GM19463 (cell line): ENCODE results near the gene LITAF.
"Not testable (repeated sequence)": the region's sequence is repeated elsewhere in the genome, so short reads cannot be mapped to it uniquely, and the experiment has no call there.

Source experiments
- ATAC-seq: cut with Tn5 transposase; IDR thresholded peaks from one replicate; pipeline ENCODE4 v1.9.1; 2021; ENCODE audit warnings: mild to moderate bottlenecking, moderate library complexity; ENCODE audit not compliant: unreplicated experiment

The LITAF gene

DNA sequence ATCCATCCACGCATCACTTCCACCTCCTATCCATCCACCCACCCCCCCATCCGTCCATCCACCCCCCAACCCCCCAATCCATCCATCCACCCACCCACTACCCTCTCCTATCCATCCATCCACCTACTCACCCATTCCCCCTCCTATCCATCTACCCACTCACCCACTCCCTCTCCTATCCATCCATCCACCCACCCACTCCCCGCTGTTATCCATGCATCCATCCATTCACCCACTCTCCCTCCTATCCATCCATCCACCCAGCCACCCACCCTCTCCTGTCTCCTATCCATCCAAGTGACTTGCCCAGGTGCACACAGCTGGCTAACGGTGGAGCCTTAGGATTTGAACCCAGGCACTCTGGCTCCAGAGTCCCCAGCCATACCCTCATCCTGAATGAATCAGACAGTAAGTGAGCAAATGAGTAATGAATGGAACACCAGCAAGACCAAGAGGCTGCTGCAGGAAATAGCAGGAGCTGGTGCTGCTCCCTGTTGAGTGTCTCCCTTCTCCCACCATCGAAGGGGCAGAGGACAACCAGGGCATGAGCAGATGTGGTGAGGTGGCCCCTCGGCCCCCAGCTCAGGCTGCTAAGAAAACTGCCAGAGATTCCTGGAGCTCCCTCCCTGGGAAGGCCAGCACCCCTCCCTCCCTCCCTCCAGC lies 62.5 kb downstream of the LITAF start:
- no peak for ATAC-seq

DNA sequence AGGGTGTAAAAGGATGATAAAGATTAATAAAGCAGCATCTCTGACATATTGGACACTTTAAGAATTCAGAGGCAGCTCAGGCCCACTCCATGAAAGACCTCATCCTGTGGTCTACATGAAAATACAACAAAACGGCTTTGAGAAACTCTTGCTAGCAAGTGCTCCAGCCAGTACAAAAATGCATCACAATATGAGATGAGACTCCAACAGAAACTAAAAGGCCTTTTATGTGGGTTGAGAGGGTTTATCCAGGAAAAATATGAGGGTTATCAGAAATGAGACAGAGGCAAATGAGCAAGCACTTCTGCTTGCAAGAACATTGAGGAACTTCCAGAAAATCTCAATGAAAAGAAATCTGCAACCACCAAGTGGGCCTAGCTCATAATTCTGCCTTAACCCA lies 65.7 kb downstream of the LITAF start:
- no peak for ATAC-seq

DNA sequence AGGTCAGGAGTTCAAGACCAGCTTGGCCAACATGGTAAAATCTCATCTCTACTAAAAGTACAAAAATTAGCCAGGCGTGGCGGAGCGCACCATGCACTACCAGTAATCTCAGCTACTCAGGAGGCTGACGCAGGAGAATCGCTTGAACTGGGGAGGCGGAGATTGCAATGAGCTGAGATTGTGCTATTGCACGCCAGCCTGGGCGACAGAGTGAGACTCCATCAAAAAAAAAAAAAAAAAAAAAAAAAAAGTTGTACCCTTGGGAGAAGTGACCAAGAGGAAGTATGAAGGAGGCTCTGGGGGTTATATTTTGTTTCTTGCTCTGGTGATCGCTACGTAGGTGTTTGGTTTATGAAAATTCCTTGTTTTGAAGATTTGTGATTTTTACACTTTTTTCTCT lies 66.3 kb downstream of the LITAF start:
- no peak for ATAC-seq

DNA sequence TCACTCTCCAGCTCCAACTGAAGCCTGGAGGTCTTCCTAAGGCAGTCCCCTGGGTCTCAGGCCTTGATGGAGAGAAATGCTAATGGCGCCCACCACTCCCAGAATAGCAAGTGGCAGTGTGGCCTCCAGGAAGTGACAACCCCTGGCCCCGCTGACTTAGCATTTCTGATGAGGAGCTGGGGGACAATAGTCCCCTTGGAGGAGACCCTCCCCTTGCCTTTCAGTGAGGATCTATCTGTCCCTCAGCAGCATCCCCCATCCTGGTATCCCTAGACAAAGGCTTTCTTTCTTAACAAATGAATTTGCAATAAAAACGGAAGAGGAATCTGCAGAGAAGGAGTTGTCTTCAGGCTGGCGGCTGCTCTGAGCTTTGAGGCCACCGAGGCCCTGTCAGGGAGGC lies 68.8 kb downstream of the LITAF start:
- ATAC-seq = no peak

DNA sequence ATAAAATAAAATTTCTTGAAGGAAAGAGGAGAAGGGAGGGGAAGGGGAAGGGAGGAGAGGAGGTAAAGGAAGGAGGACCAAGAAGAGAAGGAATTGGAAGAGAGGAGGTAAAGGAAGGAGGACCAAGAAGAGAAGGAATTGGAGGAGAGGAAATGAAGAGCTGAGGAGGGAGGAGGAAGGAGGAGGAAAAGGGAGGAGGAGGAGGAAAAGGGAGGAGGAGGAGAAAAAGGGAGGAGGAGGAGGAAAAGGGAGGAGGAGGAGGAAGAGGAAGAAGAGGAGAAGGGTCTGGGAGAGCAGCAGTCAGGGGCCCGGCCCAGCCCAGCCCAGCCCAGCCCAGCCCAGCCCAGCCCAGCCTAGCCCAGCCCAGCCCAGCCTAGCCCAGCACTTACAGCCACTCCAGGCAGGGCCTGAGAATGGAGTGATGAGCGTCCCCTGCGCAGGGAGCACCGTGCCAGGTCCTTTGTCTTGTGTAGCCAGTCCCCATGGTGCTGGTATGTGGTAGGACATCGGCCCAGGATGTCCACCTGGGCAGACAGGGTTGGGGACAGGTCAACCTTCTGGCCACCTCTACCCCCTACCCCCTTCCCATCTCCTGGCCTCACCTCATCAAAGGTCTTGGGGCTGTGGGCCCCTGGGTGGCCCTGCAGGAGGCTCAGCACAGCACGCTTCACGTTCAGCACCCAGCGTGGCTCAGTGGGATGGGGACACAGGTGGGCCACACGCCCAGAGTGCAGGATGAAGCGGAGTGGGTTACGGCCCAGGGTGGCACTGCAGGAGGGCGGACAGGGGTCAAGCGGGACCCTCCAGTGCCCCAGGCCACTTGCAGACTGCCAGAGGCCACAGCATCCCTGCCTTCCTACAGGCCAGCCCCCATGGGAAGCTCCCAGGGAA lies 70.9 kb downstream of the LITAF start:
- no peak for ATAC-seq

DNA sequence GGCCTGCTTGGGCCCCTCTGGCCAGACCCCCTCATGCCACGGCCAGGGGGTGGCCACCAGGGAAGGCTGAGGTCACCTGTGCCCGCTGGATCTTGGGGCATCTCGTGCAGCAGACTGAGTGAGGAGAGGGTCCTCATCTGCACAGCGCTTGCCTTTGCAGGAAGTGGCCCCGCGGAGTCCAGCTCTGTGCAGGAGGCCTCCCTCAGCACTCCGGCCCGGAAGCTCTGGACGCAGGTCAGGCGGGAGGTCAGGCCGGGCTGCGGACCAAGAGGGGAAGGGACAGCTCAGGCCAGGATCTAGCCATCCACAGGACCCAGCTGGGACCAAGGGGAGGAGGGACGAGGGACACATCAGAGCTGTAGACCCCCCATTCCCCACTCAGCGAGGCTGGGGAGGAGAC lies 72.4 kb downstream of the LITAF start:
- no peak for ATAC-seq

DNA sequence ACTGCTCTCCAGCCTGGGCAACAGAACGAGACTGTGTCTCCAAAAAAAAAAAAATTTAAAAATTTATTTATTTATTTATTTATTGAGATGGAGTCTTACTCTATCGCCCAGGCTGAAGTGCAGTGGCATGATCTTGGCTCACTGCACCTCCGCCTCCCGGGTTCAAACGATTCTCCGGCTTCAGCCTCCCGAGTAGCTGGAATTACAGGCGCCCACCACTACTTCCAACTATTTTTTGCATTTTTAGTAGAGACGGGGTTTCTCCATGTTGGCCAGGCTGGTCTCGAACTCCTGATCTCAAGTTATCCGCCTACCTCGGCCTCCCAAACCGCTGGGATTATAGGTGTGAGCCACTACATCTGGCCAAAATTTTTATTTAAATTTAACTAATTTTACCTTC lies 73.4 kb downstream of the LITAF start:
- not testable (repeated sequence) for ATAC-seq

DNA sequence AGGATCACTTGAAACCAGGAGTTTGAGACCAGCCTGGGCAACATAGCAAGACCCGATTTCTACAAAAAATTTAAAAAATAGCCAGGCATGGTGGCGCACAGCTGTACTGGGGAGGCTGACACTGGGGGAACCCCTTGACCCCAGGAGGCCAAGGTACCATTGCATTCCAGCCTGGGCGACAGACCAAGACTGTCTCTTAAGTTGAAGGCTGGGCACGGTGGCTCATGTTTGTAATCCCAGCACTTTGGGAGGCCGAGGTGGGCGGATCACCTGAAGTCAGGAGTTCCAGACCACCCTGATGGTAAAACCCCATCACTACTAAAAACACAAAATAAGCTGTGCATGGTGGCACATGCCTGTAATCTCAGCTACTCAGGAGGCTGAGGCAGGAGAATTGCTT lies 74.9 kb downstream of the LITAF start:
- ATAC-seq = no peak

DNA sequence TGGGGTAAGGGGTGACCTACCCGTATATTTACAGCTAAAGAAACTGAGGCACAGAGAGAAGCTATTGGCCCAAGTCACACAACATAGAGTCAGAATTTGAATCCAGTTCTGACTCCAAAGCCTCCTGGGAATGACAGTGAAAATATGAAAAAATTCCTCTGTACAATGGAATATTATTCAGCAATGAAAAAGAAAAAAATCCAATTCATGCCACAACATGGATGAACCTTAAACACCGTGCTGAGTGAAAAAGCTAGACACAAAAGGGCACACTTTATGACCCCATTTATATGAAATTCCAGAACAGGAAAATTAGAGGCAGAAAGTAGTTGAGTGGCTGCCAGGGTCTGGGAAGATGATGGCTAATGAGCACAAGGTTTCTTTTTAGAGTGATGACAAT lies 75.4 kb downstream of the LITAF start:
- no peak for ATAC-seq

DNA sequence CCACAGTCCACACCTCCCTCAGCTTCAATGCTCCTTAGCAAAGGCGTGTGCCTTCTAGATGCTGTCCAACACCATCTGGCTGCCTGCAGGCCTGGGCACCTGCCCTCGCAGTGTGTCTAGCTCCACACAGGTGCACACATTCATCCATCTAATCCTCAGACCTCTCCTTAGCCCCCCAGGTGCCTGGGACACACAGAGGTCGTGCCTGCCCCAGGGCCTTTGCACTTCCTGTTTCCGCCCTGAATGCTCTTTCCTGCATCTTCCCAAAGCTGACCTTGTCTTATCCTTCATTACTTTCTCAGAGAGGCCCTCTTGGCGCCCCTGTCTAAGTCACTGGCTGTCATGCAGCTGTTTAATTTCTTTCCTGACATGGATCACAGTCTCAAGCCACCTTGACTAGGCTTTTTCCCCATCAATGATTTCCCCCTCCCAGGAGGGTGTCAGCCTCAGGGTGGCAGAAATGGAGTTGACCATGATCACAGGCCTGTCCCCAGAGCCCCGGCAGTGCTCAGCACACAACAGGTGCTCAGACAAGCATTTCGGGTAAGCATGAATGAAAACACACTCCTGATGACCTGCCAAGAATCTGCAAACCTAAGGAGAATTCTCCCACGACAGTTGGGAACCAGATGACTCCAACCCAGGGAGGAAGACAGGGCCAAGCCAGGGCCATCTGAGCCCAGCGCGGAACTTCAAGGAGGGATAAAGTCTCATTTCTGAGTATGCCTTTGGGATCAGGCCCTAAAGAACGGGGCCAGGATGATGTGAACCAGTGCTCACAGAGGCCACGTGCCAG lies 76.3 kb downstream of the LITAF start:
- ATAC-seq = no peak

DNA sequence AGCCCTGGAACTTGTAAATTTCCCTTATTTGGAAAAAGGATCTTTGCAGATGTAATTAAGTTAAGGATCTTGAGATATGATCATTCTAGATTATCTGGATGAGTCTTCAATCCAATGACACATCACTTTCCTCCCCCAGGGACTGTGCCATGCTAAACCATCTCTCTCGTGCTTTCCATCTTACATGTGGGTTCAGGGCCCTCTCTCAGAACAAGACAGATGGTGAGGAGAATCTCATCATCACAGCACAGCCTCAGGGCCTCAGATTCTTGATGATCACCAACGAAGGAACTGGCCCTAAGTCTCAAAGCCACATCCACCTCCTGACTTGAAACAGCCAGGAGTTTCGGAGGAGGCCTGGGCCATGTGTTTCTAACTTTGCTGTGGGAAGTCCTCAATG lies 78.7 kb downstream of the LITAF start:
- ATAC-seq = no peak

DNA sequence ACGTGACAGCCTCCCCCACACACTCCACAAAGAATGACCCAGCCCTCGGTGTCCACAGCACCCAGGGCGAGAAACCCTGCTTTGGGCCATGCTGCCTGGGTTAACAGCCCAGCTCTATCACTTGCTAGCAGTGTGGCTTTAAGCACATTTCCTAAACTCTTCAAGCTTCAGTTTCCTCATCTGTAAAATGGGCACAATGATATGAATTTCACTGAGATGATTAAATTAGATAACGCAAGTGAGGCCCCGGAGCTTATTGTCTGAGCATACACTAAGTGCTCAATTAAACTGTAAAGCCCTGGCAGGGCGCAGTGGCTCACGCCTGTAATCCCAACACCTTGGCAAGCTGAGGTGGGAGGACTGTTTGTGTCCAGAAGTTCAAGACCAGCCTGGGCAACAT lies 79.4 kb downstream of the LITAF start:
- no peak for ATAC-seq

DNA sequence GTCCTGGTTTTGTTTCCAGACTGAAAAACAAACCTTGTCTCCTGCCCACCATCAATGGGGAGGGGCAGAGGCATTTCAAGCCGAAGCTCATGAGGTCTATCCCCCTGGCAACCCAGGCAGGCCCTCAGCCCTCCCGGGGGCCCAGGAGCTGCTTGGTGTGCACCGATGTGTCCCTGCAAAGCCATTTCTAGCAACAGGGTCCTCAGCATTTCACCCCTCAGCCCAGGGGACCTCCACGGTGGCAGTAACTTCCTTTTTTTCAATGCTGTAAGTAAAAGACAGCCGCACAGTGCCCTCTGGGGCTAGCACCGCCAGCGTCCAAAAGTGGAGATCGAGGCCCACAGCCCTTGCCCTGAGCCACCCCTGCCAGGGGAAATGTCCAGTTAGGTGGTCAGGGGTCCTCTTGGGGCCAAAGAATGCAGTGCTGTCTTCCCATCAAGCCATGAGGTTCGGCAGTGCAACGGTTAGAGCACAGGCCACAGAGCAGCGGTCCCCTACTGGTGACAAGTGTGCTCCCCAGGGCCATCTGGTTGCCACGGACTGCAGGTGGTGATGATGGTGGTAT lies 79.9 kb downstream of the LITAF start:
- no peak for ATAC-seq

DNA sequence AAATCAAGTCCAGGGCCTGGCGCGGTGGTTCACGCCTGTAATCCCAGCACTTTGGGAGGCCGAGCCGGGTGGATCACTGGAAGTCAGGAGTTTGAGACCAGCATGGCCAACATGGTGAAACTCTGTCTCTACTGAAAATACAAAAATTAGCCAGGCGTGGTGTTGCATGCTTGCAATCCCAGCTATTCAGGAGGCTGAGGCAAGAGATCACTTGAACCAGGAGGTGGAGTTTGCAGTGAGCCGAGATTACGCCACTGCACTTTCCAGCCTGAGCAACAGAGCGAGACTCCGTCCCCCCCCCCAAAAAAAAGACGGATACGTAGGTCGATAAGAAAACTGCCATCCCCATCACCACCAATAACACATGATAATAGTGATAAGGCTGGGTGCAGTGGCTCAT lies 82.5 kb downstream of the LITAF start:
- ATAC-seq = not testable (repeated sequence)

DNA sequence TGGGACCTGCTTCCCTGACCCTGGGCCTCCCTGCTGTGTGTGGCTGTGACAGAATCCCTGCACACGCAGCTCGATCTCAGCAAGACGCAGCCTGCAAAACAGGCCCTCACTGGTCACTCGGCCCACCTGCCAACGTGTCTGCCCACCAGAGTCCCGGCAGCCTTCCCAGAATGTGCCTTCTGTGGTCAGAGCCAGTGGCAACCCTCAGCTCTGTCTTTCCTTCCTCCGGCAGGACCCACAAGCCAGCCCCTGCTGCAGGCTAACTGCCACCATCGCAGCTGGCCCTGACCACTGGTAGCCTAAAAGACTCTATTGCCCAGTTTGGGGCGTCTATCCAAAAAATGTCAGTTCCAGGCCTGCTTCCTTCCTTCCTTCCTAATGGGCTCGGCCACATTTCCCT lies 83.2 kb downstream of the LITAF start:
- no peak for ATAC-seq

DNA sequence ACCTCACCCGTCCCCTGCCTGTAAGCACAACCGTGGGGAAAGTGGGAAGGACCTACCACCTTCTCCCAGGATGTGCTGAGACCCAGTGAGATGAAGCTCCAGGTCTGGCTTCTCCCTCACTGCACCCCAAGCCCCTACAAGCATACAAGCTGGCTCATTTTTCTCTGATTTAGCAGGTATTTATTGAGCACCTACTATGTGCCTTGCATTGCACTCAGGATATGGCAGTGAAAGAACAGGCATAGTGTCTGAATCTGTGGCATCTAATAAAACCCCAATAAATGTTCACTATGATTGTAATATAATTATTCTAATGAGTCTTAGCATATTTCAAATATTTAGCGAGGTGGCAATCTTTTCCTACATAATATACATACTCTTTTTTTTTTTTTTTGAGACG lies 84.5 kb downstream of the LITAF start:
- no peak for ATAC-seq

DNA sequence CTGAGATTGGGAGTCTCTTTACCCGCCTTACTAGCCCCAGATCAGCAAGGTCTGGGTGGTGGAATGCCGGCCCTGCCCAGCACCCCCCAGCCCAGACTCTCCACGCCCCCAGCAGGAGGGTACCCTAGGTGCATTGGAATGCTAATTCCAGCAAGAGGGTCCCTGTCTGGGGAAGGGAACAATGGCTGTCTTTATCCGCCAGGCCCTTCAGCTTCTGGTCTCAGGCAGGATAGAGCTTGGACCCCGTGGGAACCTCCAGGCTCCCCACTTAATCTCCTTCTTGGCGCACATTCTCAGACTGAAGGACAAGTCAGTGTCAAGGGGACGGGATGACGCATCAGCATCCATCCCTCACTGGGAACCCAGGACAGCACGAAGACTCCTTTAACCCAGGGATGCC lies 85.1 kb downstream of the LITAF start:
- no peak for ATAC-seq

DNA sequence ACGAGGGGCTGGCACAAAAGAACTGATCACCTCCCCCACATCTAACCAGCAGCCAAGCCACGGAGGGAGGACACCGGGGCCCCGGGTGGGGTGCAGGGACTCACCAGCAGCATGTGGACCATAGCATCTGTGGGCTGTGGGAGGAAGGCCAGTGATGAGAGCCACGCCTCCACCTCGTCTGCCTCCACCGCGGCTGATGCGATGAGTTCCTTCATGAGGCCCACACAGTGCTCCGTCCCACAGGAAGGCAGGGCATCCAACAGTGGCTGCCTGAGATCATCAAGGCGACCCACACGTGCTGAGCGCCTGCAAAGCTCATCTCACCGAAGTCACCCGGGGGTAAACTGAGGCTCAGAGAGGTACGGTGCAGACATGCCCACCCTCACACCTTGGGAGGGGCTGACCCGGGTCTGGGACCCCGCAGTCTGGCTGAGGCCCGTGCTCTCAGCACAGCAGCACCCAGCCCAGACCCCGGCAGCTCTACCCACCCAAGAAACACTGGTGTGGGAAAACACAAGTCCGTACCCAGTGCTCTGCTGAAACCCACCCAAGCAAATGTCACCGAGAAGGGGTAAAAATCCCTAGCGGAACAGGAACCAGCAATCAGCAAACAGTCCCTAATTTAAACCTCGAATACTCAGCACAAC lies 85.9 kb downstream of the LITAF start:
- ATAC-seq = no peak

DNA sequence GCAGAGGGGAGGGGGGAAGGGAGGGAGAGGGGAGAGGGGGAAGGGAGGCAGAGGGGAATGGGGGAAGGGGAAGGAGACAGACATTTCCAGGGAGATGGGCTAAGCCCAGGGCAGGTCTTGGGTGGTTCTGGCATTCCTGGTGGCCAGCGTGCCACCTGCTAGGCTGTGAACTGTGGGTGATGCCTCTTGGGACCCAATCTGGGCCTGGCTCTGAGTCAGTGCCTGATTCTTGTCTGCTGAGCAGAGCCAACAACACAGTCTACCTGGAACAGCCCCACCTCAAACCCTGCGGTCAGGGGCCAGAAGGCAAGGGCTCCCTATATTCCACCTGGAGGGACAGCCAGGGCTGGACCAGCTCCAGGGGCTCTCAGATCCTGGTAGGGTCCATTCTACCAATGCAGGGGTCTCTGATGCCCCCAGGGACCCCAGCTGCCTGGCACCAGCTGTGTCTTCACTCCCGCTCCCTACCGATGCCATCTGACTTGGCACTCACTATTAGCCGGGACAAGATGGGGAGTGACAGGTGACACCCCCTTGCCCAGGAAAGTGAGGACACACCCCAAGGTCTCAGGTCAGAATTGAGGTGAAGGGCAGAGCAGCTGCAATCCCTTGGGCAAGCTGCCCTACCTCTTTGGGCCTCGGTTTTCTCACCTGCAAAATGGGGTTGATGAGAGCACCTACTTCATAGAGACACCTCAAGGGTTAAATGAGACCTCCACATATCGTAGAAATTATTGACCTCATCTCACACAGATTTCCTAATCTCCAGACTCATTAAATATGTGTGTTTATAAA lies 87.2 kb downstream of the LITAF start:
- ATAC-seq = no peak

DNA sequence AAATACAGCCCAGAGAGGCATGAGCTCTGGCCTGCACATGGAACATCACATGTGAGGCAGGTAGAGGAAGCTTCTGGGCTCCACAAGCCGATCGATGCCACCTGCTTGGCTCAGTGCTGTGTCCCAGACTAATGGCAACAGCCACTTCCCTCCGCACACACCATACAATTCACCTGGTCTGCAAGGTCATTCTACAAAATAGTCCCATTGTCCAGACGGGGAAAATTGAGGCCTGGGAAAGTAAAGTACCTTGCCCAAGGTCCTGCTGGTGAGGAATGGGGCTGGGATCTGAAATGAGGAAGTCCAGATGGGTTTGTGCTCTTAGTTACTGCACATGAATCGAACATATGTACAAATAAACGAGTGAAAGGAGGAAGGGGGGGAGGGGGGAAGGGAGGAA lies 88.0 kb downstream of the LITAF start:
- no peak for ATAC-seq
